GM19468 (cell line): ENCODE data around the gene COPRS.

ENCODE experiments used
- ATAC-seq: cut with Tn5 transposase; IDR thresholded peaks from one replicate; pipeline ENCODE4 v1.9.1; 2021; ENCODE audit warnings: mild to moderate bottlenecking, moderate library complexity, moderate number of reproducible peaks; ENCODE audit not compliant: unreplicated experiment; ENCODE audit errors: extremely low read depth

Gene COPRS

GRCh38 chr17:31858642-31859486 lies at the start of gene COPRS:
Gene COPRS (minus strand): TSS chr17:31859244. CDS start chr17:31859199, 45 bp downstream.
- peak; percentile 50 for ATAC-seq

GRCh38 chr17:31908386-31908785 lies 49.3 kb upstream of the COPRS start:
- ATAC-seq: no peak

- no peak for ATAC-seq
Measured at GRCh38 chr17:31907342-31907962, 48.4 kb upstream of the COPRS start.

GRCh38 chr17:31903401-31903800 lies 44.4 kb upstream of the COPRS start:
- ATAC-seq: no peak

- ATAC-seq: no peak
Measured at GRCh38 chr17:31902693-31903092, 43.6 kb upstream of the COPRS start.

GRCh38 chr17:31900877-31901276 lies 41.8 kb upstream of the COPRS start:
- ATAC-seq: no peak

- ATAC-seq: no peak
Measured at GRCh38 chr17:31888124-31888523, 29.1 kb upstream of the COPRS start.

GRCh38 chr17:31882571-31882970 lies 23.5 kb upstream of the COPRS start:
- ATAC-seq: no peak

- no peak for ATAC-seq
Measured at GRCh38 chr17:31880311-31880710, 21.3 kb upstream of the COPRS start.

GRCh38 chr17:31878703-31879073 lies 19.6 kb upstream of the COPRS start:
- ATAC-seq: no peak

- ATAC-seq: no peak
Measured at GRCh38 chr17:31877911-31878702, 19.1 kb upstream of the COPRS start.

- ATAC-seq: no peak
Measured at GRCh38 chr17:31877341-31877740, 18.3 kb upstream of the COPRS start.

GRCh38 chr17:31875081-31875480 lies 16.0 kb upstream of the COPRS start:
- no peak for ATAC-seq

- no peak for ATAC-seq
Measured at GRCh38 chr17:31869797-31870568, 10.9 kb upstream of the COPRS start.

GRCh38 chr17:31869031-31869430 lies 10.0 kb upstream of the COPRS start:
- no peak for ATAC-seq

GRCh38 chr17:31859487-31860008 lies 504 bp upstream of the COPRS start:
- ATAC-seq: no peak

- ATAC-seq: no peak
Measured at GRCh38 chr17:31857920-31858641, 963 bp downstream of the COPRS start.

GRCh38 chr17:31856750-31857149 lies 2.3 kb downstream of the COPRS start:
- ATAC-seq: no peak

GRCh38 chr17:31854672-31855071 lies 4.4 kb downstream of the COPRS start:
- ATAC-seq: no peak
